HL-60 (cell line): ENCODE measurements around the gene IMMP2L.
"Not testable (repeated sequence)": the region's sequence is repeated elsewhere in the genome, so short reads cannot be mapped to it uniquely, and the experiment has no call there.

Experiments
- DNase-seq, 2 experiments: peaks; one replicate each; pipeline ENCODE4 v3.0.0-alpha.2; 2010 to 2020; ENCODE audit warnings: low read depth in 1 of 2, low spot score in 1 of 2
- H3K27ac ChIP-seq: fragments of 250-450 bp; sonication (Bioruptor Pico); replicated peaks from 2 replicates; pipeline ENCODE4 v1.5.1; 2020; ENCODE audit warnings: mild to moderate bottlenecking, moderate library complexity
- H3K27me3 ChIP-seq: fragments of 250-450 bp; sonication (Bioruptor Pico); 2 replicates; pipeline ENCODE4 v1.5.1; 2021; ENCODE audit warnings: mild to moderate bottlenecking, moderate library complexity; ENCODE audit not compliant: insufficient read depth, poor library complexity, severe bottlenecking
- H3K4me3 ChIP-seq: replicated peaks from 2 replicates; pipeline ENCODE4 v1.5.1; 2011; ENCODE audit warnings: mild to moderate bottlenecking, control low read depth, low read length; ENCODE audit not compliant: insufficient read depth
- CTCF ChIP-seq: IDR thresholded peaks from one replicate; pipeline ENCODE4 v1.5.1; 2011; ENCODE audit warnings: low read length, control low read depth, inconsistent platforms; ENCODE audit not compliant: insufficient read depth
- GABPA ChIP-seq: IDR thresholded peaks from 2 replicates; pipeline ENCODE4 v1.6.1; 2012; ENCODE audit warnings: low read depth
- POLR2AphosphoS5 ChIP-seq: IDR thresholded peaks from 2 replicates; pipeline ENCODE4 v1.6.1; 2012; ENCODE audit warnings: low read depth
- REST ChIP-seq: IDR thresholded peaks from 2 replicates; pipeline ENCODE4 v1.6.1; 2012; ENCODE audit warnings: low read depth; ENCODE audit not compliant: insufficient replicate concordance
- SPI1 ChIP-seq: IDR thresholded peaks from 2 replicates; pipeline ENCODE4 v1.6.1; 2012; ENCODE audit warnings: low read depth, mild to moderate bottlenecking, borderline replicate concordance

The IMMP2L gene

GRCh38 chr7:111473449-111474198 is 88.7 kb downstream of the IMMP2L start:
- Histone ChIP-seq H3K4me3 (no peak overlapping the region), H3K27ac (no peak overlapping the region), H3K27me3 (no peaks in the 10 kb centered on the region)
- DNase-seq: no peak
- TF ChIP-seq REST (no peak), GABPA (no peak), SPI1 (no peak), POLR2AphosphoS5 (no peak), CTCF (no peak)

GRCh38 chr7:111470998-111471397 is 91.3 kb downstream of the IMMP2L start:
- Histone ChIP-seq H3K27me3 (no peaks in the 10 kb centered on the region), H3K4me3 (no peak overlapping the region), H3K27ac (no peak overlapping the region)
- DNase-seq: no peak
- TF ChIP-seq SPI1 (no peak), GABPA (no peak), CTCF (no peak)

- not testable (repeated sequence) for H3K4me3 ChIP-seq, H3K27me3 ChIP-seq, H3K27ac ChIP-seq, DNase-seq
Observed at GRCh38 chr7:111469894-111470293, 92.4 kb downstream of the IMMP2L start.

GRCh38 chr7:111465774-111466173 is 96.5 kb downstream of the IMMP2L start:
- H3K4me3 ChIP-seq, H3K27ac ChIP-seq, H3K27me3 ChIP-seq, DNase-seq: not testable (repeated sequence)

GRCh38 chr7:111460695-111461094 is 101.6 kb downstream of the IMMP2L start:
- no peak for TF ChIP-seq POLR2AphosphoS5
- no peak for TF ChIP-seq GABPA
- TF ChIP-seq SPI1: no peak
- TF ChIP-seq REST: no peak
- TF ChIP-seq CTCF: no peak
- no peak for DNase-seq
- Histone ChIP-seq H3K27ac (no peak overlapping the region), H3K27me3 (no peaks in the 10 kb centered on the region), H3K4me3 (no peak overlapping the region)
